ENCODE results near the gene TENT4A. TPM values are rescaled to one million over a fixed set of nuclear protein-coding genes. Genes with fewer than 3 reads are reported as not detected.

Gene TENT4A
- total RNA-seq, 1 experiment from 2014 or later, result 39.3 TPM

- H2AFZ ChIP-seq (ENCODE audit: low read length), result no peak overlapping the region
- CTCF ChIA-PET, result no interaction called here
- no peaks in the 10 kb centered on the region for H3K36me3 ChIP-seq (ENCODE audit: low read depth, low read length)
- no TSS peak for BruUV-seq (replicated peaks)
- no peak overlapping the region for H3K4me2 ChIP-seq (ENCODE audit: low read length)
- H3K79me2 ChIP-seq (ENCODE audit: low read length), result no peaks in the 10 kb centered on the region
- H3K9me3 ChIP-seq (ENCODE audit: low read length), result no peaks in the 10 kb centered on the region
- no peak overlapping the region for H3K4me3 ChIP-seq (ENCODE audit: low read length)
- 0 out of 2 replicates have a peak, but pooled peaks cover 3% of the 10 kb centered on the region for H3K4me1 ChIP-seq (ENCODE audit: insufficient read depth, low read length)
- ATAC-seq, result no peak
- TF ChIP-seq, protein P1, sequence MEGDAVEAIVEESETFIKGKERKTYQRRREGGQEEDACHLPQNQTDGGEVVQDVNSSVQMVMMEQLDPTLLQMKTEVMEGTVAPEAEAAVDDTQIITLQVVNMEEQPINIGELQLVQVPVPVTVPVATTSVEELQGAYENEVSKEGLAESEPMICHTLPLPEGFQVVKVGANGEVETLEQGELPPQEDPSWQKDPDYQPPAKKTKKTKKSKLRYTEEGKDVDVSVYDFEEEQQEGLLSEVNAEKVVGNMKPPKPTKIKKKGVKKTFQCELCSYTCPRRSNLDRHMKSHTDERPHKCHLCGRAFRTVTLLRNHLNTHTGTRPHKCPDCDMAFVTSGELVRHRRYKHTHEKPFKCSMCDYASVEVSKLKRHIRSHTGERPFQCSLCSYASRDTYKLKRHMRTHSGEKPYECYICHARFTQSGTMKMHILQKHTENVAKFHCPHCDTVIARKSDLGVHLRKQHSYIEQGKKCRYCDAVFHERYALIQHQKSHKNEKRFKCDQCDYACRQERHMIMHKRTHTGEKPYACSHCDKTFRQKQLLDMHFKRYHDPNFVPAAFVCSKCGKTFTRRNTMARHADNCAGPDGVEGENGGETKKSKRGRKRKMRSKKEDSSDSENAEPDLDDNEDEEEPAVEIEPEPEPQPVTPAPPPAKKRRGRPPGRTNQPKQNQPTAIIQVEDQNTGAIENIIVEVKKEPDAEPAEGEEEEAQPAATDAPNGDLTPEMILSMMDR (conservative IDR thresholded peaks at IDR 0.05; ENCODE audit: low read depth, low read length), result no peak
- TF ChIP-seq EZH2phosphoT487 (IDR thresholded peaks at IDR 0.05; ENCODE audit: borderline replicate concordance, low read length), result no peak
- TF ChIP-seq EZH2 (IDR thresholded peaks at IDR 0.05; ENCODE audit: low read length, unreplicated experiment), result no peak
- intact Hi-C loops (cut with micrococcal nuclease), result no loop called here
- DNase-seq, result no peak
- H3K27ac ChIP-seq (ENCODE audit: low read length), result no peak overlapping the region
- H3K9ac ChIP-seq (ENCODE audit: low read length), result no peak overlapping the region
- no peaks in the 10 kb centered on the region for H4K20me1 ChIP-seq (ENCODE audit: low read length)
- POLR2A ChIA-PET (ENCODE audit: unreplicated experiment), result no interaction called here
- H3K27me3 ChIP-seq (ENCODE audit: low read length), result peaks cover 46% of the 10 kb centered on the region
- H3F3A ChIP-seq (ENCODE audit: low read length, unreplicated experiment), result no peaks in the 10 kb centered on the region
- H3K9me2 ChIP-seq (replicated peaks; ENCODE audit: low read length), result no peaks in the 10 kb centered on the region
Observed at GRCh38 chr5:6687505-6687904, 25.7 kb upstream of the TENT4A start.

GRCh38 chr5:6692906-6693305, 20.3 kb upstream of the TENT4A start:
- ChIA-PET CTCF (no interaction called here), POLR2A (ENCODE audit: unreplicated experiment) (no interaction called here)
- Histone ChIP-seq H3K9me2 (replicated peaks; ENCODE audit: low read length) (no peaks in the 10 kb centered on the region), H3K4me2 (ENCODE audit: low read length) (no peak overlapping the region), H3K36me3 (ENCODE audit: low read depth, low read length) (no peaks in the 10 kb centered on the region), H3K4me1 (ENCODE audit: insufficient read depth, low read length) (0 out of 2 replicates have a peak, but pooled peaks cover 3% of the 10 kb centered on the region), H3K4me3 (ENCODE audit: low read length) (no peak overlapping the region), H3K79me2 (ENCODE audit: low read length) (no peaks in the 10 kb centered on the region), H4K20me1 (ENCODE audit: low read length) (no peaks in the 10 kb centered on the region), H2AFZ (ENCODE audit: low read length) (no peak overlapping the region), H3F3A (ENCODE audit: low read length, unreplicated experiment) (no peaks in the 10 kb centered on the region), H3K9me3 (ENCODE audit: low read length) (no peaks in the 10 kb centered on the region), H3K27me3 (ENCODE audit: low read length) (peaks cover 50% of the 10 kb centered on the region), H3K9ac (ENCODE audit: low read length) (no peak overlapping the region), H3K27ac (ENCODE audit: low read length) (no peak overlapping the region)
- ATAC-seq (no peak), DNase-seq (no peak)
- no peak; the same call in 1 of the 2 replicates for TF ChIP-seq EZH2phosphoT487 (IDR thresholded peaks at IDR 0.05; ENCODE audit: borderline replicate concordance, low read length)
- no peak for TF ChIP-seq EZH2 (IDR thresholded peaks at IDR 0.05; ENCODE audit: low read length, unreplicated experiment)
- TF ChIP-seq, protein P1 (conservative IDR thresholded peaks at IDR 0.05; ENCODE audit: low read depth, low read length), result no peak
- intact Hi-C loops (cut with micrococcal nuclease), result no loop called here
- no TSS peak for BruUV-seq (replicated peaks)

GRCh38 chr5:6698696-6699095, 14.5 kb upstream of the TENT4A start:
- Histone ChIP-seq H3K4me2 (ENCODE audit: low read length) (no peak overlapping the region), H2AFZ (ENCODE audit: low read length) (no peak overlapping the region), H3K9me3 (ENCODE audit: low read length) (no peaks in the 10 kb centered on the region), H3K9me2 (replicated peaks; ENCODE audit: low read length) (no peaks in the 10 kb centered on the region), H3K36me3 (ENCODE audit: low read depth, low read length) (no peaks in the 10 kb centered on the region), H4K20me1 (ENCODE audit: low read length) (no peaks in the 10 kb centered on the region), H3K4me1 (ENCODE audit: insufficient read depth, low read length) (peaks cover 19% of the 10 kb centered on the region), H3K4me3 (ENCODE audit: low read length) (no peak overlapping the region), H3K9ac (ENCODE audit: low read length) (no peak overlapping the region), H3K27me3 (ENCODE audit: low read length) (peaks cover 28% of the 10 kb centered on the region), H3F3A (ENCODE audit: low read length, unreplicated experiment) (no peaks in the 10 kb centered on the region), H3K27ac (ENCODE audit: low read length) (no peak overlapping the region), H3K79me2 (ENCODE audit: low read length) (no peaks in the 10 kb centered on the region)
- POLR2A ChIA-PET (ENCODE audit: unreplicated experiment), result no interaction called here
- ATAC-seq (no peak), DNase-seq (no peak)
- BruUV-seq (replicated peaks), result no TSS peak
- CTCF ChIA-PET, result no interaction called here
- intact Hi-C loops (cut with micrococcal nuclease), result no loop called here
- no peak for TF ChIP-seq EZH2 (IDR thresholded peaks at IDR 0.05; ENCODE audit: low read length, unreplicated experiment)

Measured in PC-3 (cell line).